A549 (cell line): ENCODE data around the gene COL5A2. TPM values are rescaled to one million over a fixed set of nuclear protein-coding genes. Genes with fewer than 3 reads are reported as not detected.

Experiments
- ATAC-seq, 2 experiments: fragments of 200-7000 bp in 1 of 2; fragments of >200 bp in 1 of 2; cut with Nextera tagmentation in 1 of 2; cut with Tn5 transposase in 1 of 2; 3 replicates each; pipeline versions ENCODE4 v1.8.0 to v1.9.1; 2018 to 2020; ENCODE audit warnings: mild to moderate bottlenecking in 1 of 2, moderate library complexity in 1 of 2
- CTCF ChIA-PET: fragments of 300-600 bp; sonication (Branson Sonifier 250); formaldehyde crosslinking; extraction: SDS; loops from one replicate; lab custom pipeline; 2021; ENCODE audit warnings: antibody characterized with exemption, inconsistent platforms; lab: Yijun Ruan, JAX
- POLR2A ChIA-PET: fragments of 350-600 bp; formaldehyde crosslinking; extraction: SDS; loops from one replicate; lab custom pipeline; 2021; ENCODE audit warnings: antibody characterized with exemption, inconsistent platforms; lab: Yijun Ruan, JAX
- DNase-seq, 2 experiments: peaks; one replicate each; pipeline versions ENCODE4 v3.0.0 to v3.0.0-alpha.2; 2011 to 2016; ENCODE audit warnings: low read depth in 1 of 2, low spot score in 1 of 2
- FAIRE-seq: peaks from 2 replicates; lab custom pipeline; 2011; peaks lifted over from hg19 to GRCh38; lab: Jason Lieb, UNC
- H3K27ac ChIP-seq, 2 experiments: fragments of >200 bp; sonication (Bioruptor Twin); formaldehyde crosslinking; 3 replicates each; pipeline ENCODE4 v1.5.1; 2016 to 2017
- H3K4me1 ChIP-seq: fragments of >200 bp; sonication (Bioruptor Twin); formaldehyde crosslinking; 3 replicates; pipeline ENCODE4 v1.6.1; 2016
- H3K4me2 ChIP-seq: fragments of >200 bp; sonication (Bioruptor Twin); formaldehyde crosslinking; 3 replicates; pipeline ENCODE4 v1.6.1; 2016
- H3K4me3 ChIP-seq: fragments of >200 bp; sonication (Bioruptor Twin); formaldehyde crosslinking; 3 replicates; pipeline ENCODE4 v1.5.1; 2016
- H3K9me3 ChIP-seq: fragments of >200 bp; sonication (Bioruptor Twin); formaldehyde crosslinking; 3 replicates; pipeline ENCODE4 v1.6.1; 2016
- CEBPB ChIP-seq, 2 experiments: fragments of >200 bp in 1 of 2; sonication (Bioruptor Twin) in 1 of 2; formaldehyde crosslinking in 1 of 2; IDR thresholded peaks; 2 replicates each; pipeline ENCODE4 v1.6.1; 2012 to 2016
- CHD2 ChIP-seq: fragments of 150-350 bp; IDR thresholded peaks from 2 replicates; pipeline ENCODE4 v1.6.1; 2014; ENCODE audit warnings: low read length; ENCODE audit not compliant: partially characterized antibody
- EP300 ChIP-seq, 2 experiments: fragments of >200 bp; sonication (Bioruptor Twin); formaldehyde crosslinking; IDR thresholded peaks; 2 replicates in 1 of 2; 3 replicates in 1 of 2; pipeline ENCODE4 v1.6.1; 2016 to 2017
- ESRRA ChIP-seq: fragments of 150-350 bp; IDR thresholded peaks from 2 replicates; pipeline ENCODE4 v1.6.1; 2014; ENCODE audit warnings: mild to moderate bottlenecking, low read length, borderline replicate concordance
- FOSB ChIP-seq: fragments of 250-450 bp; sonication (Bioruptor Pico); IDR thresholded peaks from 2 replicates; pipeline ENCODE4 v1.5.0; 2020; ENCODE audit warnings: mild to moderate bottlenecking, moderate library complexity
- FOXS1 ChIP-seq: fragments of 250-450 bp; sonication (Bioruptor Pico); IDR thresholded peaks from 2 replicates; pipeline ENCODE4 v1.5.0; 2020; ENCODE audit warnings: mild to moderate bottlenecking, moderate library complexity
- GATA3 ChIP-seq: IDR thresholded peaks from 2 replicates; pipeline ENCODE4 v1.6.1; 2012; ENCODE audit warnings: borderline replicate concordance
- JUN ChIP-seq, 2 experiments: fragments of >200 bp; sonication (Bioruptor Twin); formaldehyde crosslinking; IDR thresholded peaks; 2 replicates in 1 of 2; 3 replicates in 1 of 2; pipeline ENCODE4 v1.6.1; 2016 to 2017
- JUNB ChIP-seq: fragments of >200 bp; sonication (Bioruptor Twin); formaldehyde crosslinking; IDR thresholded peaks from 2 replicates; pipeline ENCODE4 v1.6.1; 2016
- KDM1A ChIP-seq: fragments of 200-600 bp; sonication (generic); IDR thresholded peaks from 2 replicates; pipeline ENCODE4 v1.6.1; 2016; ENCODE audit warnings: low read depth, mild to moderate bottlenecking
- MAFK ChIP-seq: fragments of 450-650 bp; IDR thresholded peaks from 2 replicates; pipeline ENCODE4 v1.6.1; 2014; ENCODE audit not compliant: partially characterized antibody
- MAZ ChIP-seq: fragments of 150-350 bp; IDR thresholded peaks from 2 replicates; pipeline ENCODE4 v1.6.1; 2014; ENCODE audit warnings: antibody characterized with exemption, low read depth, low read length, borderline replicate concordance
- MYC ChIP-seq: IDR thresholded peaks from 2 replicates; pipeline ENCODE4 v1.6.1; 2012; ENCODE audit warnings: mild to moderate bottlenecking, inconsistent platforms, low read length, improper control_type of control experiment, borderline replicate concordance
- RAD21 ChIP-seq, 2 experiments: fragments of >200 bp in 1 of 2; sonication (Bioruptor Twin) in 1 of 2; formaldehyde crosslinking in 1 of 2; IDR thresholded peaks in 1 of 2; conservative IDR thresholded peaks in 1 of 2; 2 replicates in 1 of 2; 3 replicates in 1 of 2; pipeline ENCODE4 v1.6.1; 2012 to 2018; ENCODE audit warnings: inconsistent platforms in 1 of 2
- RCOR1 ChIP-seq: fragments of 150-350 bp; IDR thresholded peaks from 2 replicates; pipeline ENCODE4 v1.6.1; 2014; ENCODE audit warnings: antibody characterized with exemption, low read length, low read depth
- RFX5 ChIP-seq: fragments of 450-650 bp; IDR thresholded peaks from 2 replicates; pipeline ENCODE4 v1.7.1; 2014; ENCODE audit warnings: antibody characterized with exemption, mild to moderate bottlenecking, moderate library complexity
- RNF2 ChIP-seq: fragments of 200-600 bp; sonication (generic); IDR thresholded peaks from 2 replicates; pipeline ENCODE4 v1.6.1; 2016; ENCODE audit warnings: low read depth, mild to moderate bottlenecking, antibody characterized with exemption, moderate library complexity, borderline replicate concordance
- SMC3 ChIP-seq: fragments of >200 bp; sonication (Bioruptor Twin); formaldehyde crosslinking; IDR thresholded peaks from 3 replicates; pipeline ENCODE4 v1.6.1; 2018; ENCODE audit warnings: inconsistent platforms
- SREBF2 ChIP-seq: fragments of 450-650 bp; IDR thresholded peaks from 2 replicates; pipeline ENCODE4 v1.6.1; 2014; ENCODE audit warnings: mild to moderate bottlenecking, moderate library complexity
- TP53 ChIP-seq: fragments of 250-450 bp; sonication (Bioruptor Pico); IDR thresholded peaks from 2 replicates; pipeline ENCODE4 v1.5.0; 2021; ENCODE audit warnings: mild to moderate bottlenecking, moderate library complexity
- ZNF302 ChIP-seq: fragments of 250-450 bp; sonication (Bioruptor Pico); IDR thresholded peaks from 2 replicates; pipeline ENCODE4 v1.9.0; 2021; ENCODE audit warnings: inconsistent platforms, mild to moderate bottlenecking, moderate library complexity
- WGBS: methylation state at CpG from one replicate; pipeline ENCODE4 v1.1.6; 2017; ENCODE audit errors: missing lambda C conversion rate; 5-methylcytosine and 5-hydroxymethylcytosine counted together
- polyA plus RNA-seq, 4 experiments: library from polyadenylated mRNA; depleted of rRNA in 3 of 4; stranded (reverse); fragments of >200 nt; fragmentation: RNase III in 1 of 4; extraction: RNeasy Plus Mini Kit Qiagen cat#74134 plus additional on column Dnase treatment in 1 of 4; gene quantifications; 2 replicates in 3 of 4; 3 replicates in 1 of 4; pipeline ENCODE4 v1.2.3, GENCODE V29; 2011 to 2017
- TF ChIP-seq, protein P1 (sequence below): fragments of 150-350 bp; IDR thresholded peaks from 2 replicates; pipeline ENCODE4 v1.6.1; 2014; ENCODE audit warnings: low read depth, mild to moderate bottlenecking, low read length
- TF ChIP-seq, protein P2 (sequence below): IDR thresholded peaks from 2 replicates; pipeline ENCODE4 v1.6.1; 2012; ENCODE audit warnings: low read depth, borderline replicate concordance
- TF ChIP-seq, protein P3 (sequence below): fragments of >200 bp; sonication (Bioruptor Twin); formaldehyde crosslinking; IDR thresholded peaks from 3 replicates; pipeline ENCODE4 v1.5.1; 2016

Gene COL5A2
- polyA plus RNA-seq, 2 of the 4 experiments (the other 2 are of a cell fraction) = 152 to 215 TPM

DNA sequence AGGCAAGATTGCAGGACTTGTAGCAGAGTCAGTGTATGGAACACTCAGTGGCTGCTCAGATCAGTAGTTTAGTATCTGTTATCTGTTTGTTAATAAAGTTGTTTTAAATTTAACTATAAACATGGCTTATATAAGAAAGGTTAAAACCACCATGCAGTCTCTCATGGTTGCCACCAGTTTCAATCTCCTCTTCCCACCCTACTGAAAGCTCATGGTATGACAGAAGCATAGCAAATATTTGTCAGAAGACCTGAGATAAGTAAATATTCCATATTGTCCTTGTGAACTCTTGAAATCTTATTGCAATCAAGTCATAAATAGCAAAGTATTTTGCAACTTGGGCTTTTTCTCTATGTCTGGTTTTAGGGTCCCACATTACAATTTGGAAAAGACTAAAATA is 2.1 kb upstream of the COL5A2 start:
- Histone ChIP-seq H3K4me3 (no peak overlapping the region), H3K27ac (peak overlapping the region; percentile 5 to 93; a peak in 4 of 6 replicates), H3K4me1 (peaks cover 34% of the 10 kb centered on the region), H3K9me3 (no peaks in the 10 kb centered on the region), H3K4me2 (peak overlapping the region; percentile 77)
- CTCF ChIA-PET = interaction anchor here (1.0 to 3.6 kb wide), 3 partner anchors 22 to 105 kb away, joined by 4 to 25 read pairs (median 5); no protein-coding TSS in a partner anchor
- DNase-seq (peak in 1 of 2 experiments; percentile 51), FAIRE-seq (no peak), ATAC-seq (peak in 1 of 2 experiments; percentile 23; a peak in 2 of 6 replicates)
- POLR2A ChIA-PET = no interaction called here
- TF ChIP-seq CEBPB (IDR thresholded peaks at IDR 0.05) = peak in 1 of 2 experiments; percentile 43; a peak in 1 of 4 replicates
- TF ChIP-seq, protein P1, sequence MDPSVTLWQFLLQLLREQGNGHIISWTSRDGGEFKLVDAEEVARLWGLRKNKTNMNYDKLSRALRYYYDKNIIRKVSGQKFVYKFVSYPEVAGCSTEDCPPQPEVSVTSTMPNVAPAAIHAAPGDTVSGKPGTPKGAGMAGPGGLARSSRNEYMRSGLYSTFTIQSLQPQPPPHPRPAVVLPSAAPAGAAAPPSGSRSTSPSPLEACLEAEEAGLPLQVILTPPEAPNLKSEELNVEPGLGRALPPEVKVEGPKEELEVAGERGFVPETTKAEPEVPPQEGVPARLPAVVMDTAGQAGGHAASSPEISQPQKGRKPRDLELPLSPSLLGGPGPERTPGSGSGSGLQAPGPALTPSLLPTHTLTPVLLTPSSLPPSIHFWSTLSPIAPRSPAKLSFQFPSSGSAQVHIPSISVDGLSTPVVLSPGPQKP = no peak
- TF ChIP-seq, all 56 proteins: peak for 1

DNA sequence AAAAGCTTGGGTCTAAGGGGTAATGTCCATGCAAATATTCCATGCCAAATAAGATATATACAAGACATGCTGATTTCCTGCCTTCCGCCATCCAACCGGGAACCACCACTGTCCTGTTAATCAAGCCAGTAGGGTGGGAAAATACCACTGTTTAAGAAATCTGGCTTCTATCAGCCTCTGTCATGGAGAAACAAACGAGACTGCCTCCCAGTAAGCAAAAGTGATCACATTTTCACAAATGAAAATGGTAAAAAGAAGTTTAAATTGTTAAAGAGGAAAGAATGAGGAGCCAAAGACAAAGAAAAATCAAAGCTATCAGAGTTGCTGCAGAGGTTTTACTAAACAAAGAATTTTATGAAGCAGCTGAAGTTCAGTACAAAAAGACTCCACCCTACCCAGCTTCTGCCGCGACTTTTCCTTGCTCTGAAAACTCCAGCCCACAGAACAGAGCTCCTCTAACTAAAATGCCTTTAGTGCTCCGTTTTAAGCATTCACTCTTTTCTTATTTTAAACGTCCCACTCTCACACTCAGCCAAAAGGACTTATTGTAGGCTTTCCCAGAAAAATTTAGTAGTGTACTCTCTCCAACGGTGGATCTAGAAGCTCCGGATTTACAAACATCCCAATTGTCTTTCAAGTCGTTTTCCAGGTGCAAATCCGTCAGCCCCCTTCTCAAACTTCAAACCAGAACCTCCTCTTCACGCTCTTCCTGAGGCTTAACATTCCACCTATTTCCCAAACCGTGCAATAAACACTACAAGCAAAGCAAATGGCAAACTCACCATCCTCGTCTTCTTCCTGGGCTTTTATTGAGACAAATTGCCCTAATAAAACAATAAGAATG is 613 bp downstream of the COL5A2 start:
- no peaks in the 10 kb centered on the region for H3K9me3 ChIP-seq
- DNase-seq (peak; percentile 25 to 74), ATAC-seq (peak; percentile 71 to 72), FAIRE-seq (no peak)
- H3K4me3 ChIP-seq = peak overlapping the region; percentile 66
- POLR2A ChIA-PET = interaction anchor here (0.6 to 3.5 kb wide), 12 partner anchors 9 to 262 kb away, joined by 3 to 23 read pairs (median 4); partner anchors contain the start of gene WDR75
- H3K4me2 ChIP-seq = peak overlapping the region; percentile 77
- H3K27ac ChIP-seq = peak overlapping the region; percentile 84 to 93
- H3K4me1 ChIP-seq = peaks cover 56% of the 10 kb centered on the region
- TF ChIP-seq, protein P2, sequence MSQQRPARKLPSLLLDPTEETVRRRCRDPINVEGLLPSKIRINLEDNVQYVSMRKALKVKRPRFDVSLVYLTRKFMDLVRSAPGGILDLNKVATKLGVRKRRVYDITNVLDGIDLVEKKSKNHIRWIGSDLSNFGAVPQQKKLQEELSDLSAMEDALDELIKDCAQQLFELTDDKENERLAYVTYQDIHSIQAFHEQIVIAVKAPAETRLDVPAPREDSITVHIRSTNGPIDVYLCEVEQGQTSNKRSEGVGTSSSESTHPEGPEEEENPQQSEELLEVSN = no peak
- peak in 1 of 2 experiments; percentile 30; a peak in 2 of 5 replicates for TF ChIP-seq JUN (IDR thresholded peaks at IDR 0.05)
- TF ChIP-seq, all 56 proteins: peak for 1
- WGBS = 1% methylated on average over 14 of the region's 14 CpGs
- CTCF ChIA-PET = interaction anchor here (0.6 to 4.5 kb wide), 15 partner anchors 9 to 108 kb away, joined by 3 to 25 read pairs (median 4); no protein-coding TSS in a partner anchor

DNA sequence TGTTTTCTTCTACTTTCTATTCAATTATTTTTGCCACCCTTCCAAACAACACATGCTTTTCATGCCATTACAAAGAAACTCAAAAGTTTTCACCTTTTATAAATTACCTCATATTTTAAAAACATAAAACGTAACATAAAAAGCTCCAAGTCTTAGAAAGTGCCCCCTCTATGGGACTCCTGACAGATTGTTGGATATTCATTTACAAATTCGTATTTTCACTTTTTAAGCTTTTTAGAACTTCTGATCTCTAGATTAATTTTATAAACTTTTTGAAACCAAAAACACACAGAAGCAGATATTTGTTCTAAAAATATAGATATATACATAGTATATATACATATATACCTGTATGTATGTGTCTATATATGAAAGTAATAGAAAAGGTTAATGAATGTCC is 1.5 kb downstream of the COL5A2 start:
- FAIRE-seq = no peak
- ChIA-PET POLR2A (interaction anchor here (2.2 to 3.5 kb wide), 4 partner anchors 14 to 108 kb away, joined by 13 to 23 read pairs (median 22); no protein-coding TSS in a partner anchor), CTCF (interaction anchor here (0.6 to 4.5 kb wide), 10 partner anchors 9 to 109 kb away, joined by 3 to 25 read pairs (median 6); no protein-coding TSS in a partner anchor)

DNA sequence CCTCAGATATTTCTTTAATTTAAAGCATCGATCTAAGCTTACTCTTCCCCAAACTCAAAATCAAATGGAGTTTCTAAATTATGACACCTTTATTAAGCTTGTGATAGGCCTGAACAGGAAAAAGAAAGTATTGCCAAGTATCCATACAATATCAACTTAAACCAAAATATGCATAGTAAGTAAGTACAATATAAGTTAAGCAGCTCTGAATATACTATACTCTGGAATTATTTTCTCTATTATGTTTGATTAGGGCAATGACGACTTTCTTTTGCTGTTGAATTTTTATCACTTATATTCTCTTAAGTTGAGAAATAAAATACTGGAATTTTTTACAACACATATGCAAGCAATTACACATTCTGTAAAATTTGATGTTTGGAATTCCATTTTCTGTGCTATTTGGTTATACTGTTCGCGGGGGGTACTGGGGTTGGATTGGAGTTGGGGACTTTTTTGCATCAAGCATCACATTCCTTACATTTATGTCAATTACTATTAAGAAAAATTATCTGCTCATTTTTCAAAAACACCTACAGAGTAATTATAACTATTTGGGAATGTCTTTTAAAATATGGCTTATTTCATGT is 2.2 kb downstream of the COL5A2 start:
- POLR2A ChIA-PET = interaction anchor here (2.6 to 3.5 kb wide), 2 partner anchors 13 to 108 kb away, joined by 13 to 22 read pairs; no protein-coding TSS in a partner anchor
- no peak for ATAC-seq
- Histone ChIP-seq H3K4me1 (peaks cover 54% of the 10 kb centered on the region), H3K27ac (peak overlapping the region; percentile 76 to 84), H3K9me3 (no peaks in the 10 kb centered on the region), H3K4me2 (peak overlapping the region; percentile 77), H3K4me3 (peak overlapping the region; percentile 66)
- DNase-seq = no peak
- no peak for FAIRE-seq
- CTCF ChIA-PET = interaction anchor here (0.7 to 4.5 kb wide), 4 partner anchors 11 to 108 kb away, joined by 3 to 14 read pairs (median 3); no protein-coding TSS in a partner anchor
- 37% methylated on average over 4 of the region's 4 CpGs for WGBS
- no peak for TF ChIP-seq CHD2
- TF ChIP-seq TP53 (CRISPR knock-in tag) = no peak
- no peak for TF ChIP-seq EP300 (IDR thresholded peaks at IDR 0.05)
- TF ChIP-seq FOSB (CRISPR knock-in tag) = no peak
- no peak for TF ChIP-seq RFX5
- TF ChIP-seq MAZ = no peak
- no peak for TF ChIP-seq FOXS1 (CRISPR knock-in tag)
- no peak for TF ChIP-seq ESRRA
- TF ChIP-seq RNF2 = no peak
- no peak for TF ChIP-seq MYC
- TF ChIP-seq SREBF2 = no peak
- TF ChIP-seq MAFK = no peak
- no peak for TF ChIP-seq GATA3
- TF ChIP-seq RCOR1 = no peak
- TF ChIP-seq ZNF302 (CRISPR knock-in tag) = no peak

More for the DNA sequence above, 1.5 kb downstream of the COL5A2 start:
- H3K4me2 ChIP-seq = peak overlapping the region; percentile 77
- H3K4me3 ChIP-seq = peak overlapping the region; percentile 66
- H3K4me1 ChIP-seq = peaks cover 58% of the 10 kb centered on the region
- 0 out of 3 replicates have a peak, but pooled peaks have one; percentile 34 for TF ChIP-seq SMC3
- no peak for TF ChIP-seq EP300 (IDR thresholded peaks at IDR 0.05)
- peak; percentile 25 to 49; a peak in 3 of 5 replicates for TF ChIP-seq RAD21 (conservative IDR thresholded peaks at IDR 0.05 in 1 of 2, IDR thresholded peaks at IDR 0.05 in 1 of 2)
- TF ChIP-seq, protein P3, sequence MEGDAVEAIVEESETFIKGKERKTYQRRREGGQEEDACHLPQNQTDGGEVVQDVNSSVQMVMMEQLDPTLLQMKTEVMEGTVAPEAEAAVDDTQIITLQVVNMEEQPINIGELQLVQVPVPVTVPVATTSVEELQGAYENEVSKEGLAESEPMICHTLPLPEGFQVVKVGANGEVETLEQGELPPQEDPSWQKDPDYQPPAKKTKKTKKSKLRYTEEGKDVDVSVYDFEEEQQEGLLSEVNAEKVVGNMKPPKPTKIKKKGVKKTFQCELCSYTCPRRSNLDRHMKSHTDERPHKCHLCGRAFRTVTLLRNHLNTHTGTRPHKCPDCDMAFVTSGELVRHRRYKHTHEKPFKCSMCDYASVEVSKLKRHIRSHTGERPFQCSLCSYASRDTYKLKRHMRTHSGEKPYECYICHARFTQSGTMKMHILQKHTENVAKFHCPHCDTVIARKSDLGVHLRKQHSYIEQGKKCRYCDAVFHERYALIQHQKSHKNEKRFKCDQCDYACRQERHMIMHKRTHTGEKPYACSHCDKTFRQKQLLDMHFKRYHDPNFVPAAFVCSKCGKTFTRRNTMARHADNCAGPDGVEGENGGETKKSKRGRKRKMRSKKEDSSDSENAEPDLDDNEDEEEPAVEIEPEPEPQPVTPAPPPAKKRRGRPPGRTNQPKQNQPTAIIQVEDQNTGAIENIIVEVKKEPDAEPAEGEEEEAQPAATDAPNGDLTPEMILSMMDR = peak; percentile 51
- TF ChIP-seq JUNB = no peak
- no peak for TF ChIP-seq KDM1A
- WGBS = 2% methylated on average over 2 of the region's 2 CpGs
- no peaks in the 10 kb centered on the region for H3K9me3 ChIP-seq
- H3K27ac ChIP-seq = peak overlapping the region in 1 of 2 experiments; percentile 84; a peak in 4 of 6 replicates
- ATAC-seq = no peak
- peak; percentile 13 to 32 for DNase-seq
